NCI-H524 (cell line): ENCODE data around the gene SGSH.
"Not testable (repeated sequence)": the region's sequence is repeated elsewhere in the genome, so short reads cannot be mapped to it uniquely, and the experiment has no call there.

Experiments used
- DNase-seq, 2 experiments: peaks; one replicate each; lab custom pipeline; 2025; lab: John Stamatoyannopoulos, UW

Gene SGSH

GRCh38 chr17:80210348-80211108, 9.6 kb downstream of the SGSH start:
- DNase-seq: no peak

DNA sequence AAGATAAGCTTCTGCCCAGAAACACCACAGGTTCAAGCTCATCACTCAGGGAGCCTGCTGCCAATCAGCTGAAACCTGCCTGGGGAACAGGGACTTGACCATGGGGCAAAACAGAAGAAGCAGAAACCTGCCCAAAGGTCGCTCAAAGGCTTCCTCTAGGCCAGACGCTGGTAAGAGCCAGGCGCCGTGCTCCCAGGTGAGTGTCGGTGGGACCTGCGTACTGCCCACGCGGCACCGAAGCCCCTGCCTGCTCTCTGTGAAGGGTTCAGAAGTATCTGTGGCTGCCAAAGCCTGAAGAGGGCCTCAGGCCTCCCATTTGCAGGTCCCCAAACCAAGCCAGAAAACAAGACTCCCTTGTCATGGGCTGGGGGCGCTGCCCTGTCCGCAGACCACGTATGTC, 10.4 kb downstream of the SGSH start:
- no peak for DNase-seq

- DNase-seq: no peak
These were observed 12.1 kb downstream of the SGSH start for GRCh38 chr17:80208050-80208449.

DNA sequence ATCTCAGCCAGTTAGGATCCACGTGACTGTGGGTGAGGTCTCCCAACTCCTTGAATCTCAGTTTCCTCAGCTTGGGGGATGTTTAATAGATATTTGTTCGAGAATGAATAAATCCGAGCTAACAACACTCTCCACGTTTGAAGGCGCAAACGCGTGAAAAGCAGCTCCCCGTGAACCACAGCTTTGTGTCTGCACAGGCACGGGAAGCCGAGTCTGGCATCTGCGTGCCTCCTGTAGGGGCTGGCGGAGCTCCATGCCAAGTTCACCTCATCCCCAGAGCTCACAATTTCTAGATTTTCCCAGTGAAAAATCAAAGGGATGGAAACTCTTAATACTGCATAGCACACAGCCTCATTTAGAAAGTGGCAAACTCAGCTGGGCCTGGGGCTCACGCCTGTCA, 14.3 kb downstream of the SGSH start:
- no peak for DNase-seq

DNA sequence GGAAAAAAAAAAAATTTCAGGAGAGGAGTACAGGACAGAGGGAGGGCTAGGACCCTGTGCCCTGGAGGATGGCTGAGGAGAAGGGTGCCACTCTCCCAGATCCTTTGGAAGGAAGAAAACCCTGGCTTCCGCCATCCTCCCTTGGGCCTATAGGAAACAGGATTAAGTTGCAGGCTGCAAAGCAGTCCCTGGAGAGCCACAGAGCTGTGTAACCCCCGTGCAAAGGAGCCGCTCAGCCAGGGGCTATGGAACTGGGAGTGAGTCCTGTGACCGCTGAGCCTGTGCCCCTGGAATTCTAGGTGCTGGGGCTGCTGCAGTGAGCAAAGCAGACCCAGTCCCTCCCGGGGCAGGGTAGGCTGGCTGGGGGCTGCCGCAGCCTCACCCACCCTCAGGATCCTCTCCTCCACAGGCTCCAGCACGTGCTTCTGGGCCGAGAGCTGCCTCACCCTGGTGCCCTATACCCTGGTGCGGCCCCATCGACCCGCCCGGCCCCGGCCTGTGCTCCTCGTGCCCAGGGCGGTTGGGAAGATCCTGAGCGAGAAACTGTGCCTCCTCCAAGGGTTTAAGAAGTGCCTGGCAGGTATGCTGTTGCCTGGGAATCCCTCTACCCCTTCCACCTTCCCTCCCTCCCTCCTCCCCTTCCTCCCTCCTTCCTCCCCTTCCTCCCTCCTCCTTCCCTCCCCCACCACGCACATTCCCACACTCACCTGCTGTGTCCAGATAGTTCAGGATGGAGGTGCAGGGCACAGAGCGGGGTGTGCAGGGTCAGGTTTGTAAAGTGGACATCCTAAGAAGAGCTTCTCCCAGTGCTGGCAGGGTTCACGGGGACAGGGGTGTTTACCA, 15.3 kb downstream of the SGSH start:
- peak in 1 of 2 experiments; percentile 12 for DNase-seq

GRCh38 chr17:80203471-80203963, 16.6 kb downstream of the SGSH start:
- no peak for DNase-seq

GRCh38 chr17:80202197-80202596, 17.9 kb downstream of the SGSH start:
- no peak for DNase-seq

DNA sequence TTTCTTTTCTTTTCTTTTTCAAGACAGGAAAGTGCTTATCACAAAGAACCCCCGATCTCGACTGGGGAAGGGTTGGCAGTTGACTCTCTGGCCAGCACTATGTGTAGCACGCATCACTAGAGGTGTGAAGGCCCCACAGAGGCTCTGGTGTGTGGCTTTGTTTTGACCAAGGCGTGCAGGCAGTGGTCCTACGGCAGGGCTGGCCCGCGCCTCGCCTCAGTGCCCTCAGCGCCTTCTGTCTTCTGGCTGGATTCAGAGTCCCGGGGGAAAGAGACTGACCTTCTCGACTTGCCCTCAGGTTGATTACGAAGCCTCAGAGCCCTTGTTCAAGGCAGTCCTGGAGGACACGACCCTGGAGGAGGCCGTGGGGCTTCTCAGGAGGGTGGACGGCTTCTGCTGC, 18.7 kb downstream of the SGSH start:
- no peak for DNase-seq

DNA sequence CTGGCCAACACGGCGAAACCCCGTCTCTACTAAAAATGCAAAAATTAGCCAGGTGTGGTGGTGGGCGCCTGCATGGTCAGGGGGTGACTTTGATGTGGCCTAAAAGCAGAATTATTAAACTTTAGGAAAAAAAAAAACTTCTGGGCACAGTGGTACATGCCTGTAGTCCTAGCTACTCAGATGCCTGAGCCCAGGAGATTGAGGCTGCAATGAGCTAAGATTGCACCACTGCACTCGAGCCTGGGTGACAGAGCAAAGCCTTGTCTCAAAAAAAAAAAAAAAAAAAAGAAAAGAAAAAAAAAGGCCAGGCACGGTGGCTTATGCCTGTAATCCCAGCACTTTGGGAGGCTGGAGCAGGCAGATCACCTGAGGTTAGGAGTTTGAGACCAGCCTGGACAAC, 20.8 kb downstream of the SGSH start:
- not testable (repeated sequence) for DNase-seq

DNA sequence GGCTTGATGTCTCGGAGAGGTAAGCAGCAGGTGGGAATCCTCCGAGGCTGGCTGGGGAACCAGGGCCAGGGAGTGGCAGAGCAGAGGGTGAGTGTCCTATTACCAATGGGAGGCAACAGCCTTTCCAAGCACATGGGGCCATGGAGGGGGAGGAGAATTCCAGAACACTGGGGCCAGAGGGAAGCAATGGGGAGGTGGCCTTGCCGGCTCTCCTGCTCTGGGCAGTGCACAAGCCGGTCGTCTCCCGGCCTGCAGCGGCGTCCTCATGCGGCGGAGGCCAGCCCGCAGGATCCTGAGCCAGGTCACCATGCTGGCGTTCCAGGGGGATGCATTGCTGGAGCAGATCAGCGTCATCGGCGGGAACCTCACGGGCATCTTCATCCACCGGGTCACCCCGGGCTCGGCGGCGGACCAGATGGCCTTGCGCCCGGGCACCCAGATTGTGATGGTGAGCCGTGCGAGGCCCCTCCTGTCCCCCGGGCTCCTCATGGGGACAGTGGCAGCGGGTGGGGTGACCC, 21.9 kb downstream of the SGSH start:
- DNase-seq: peak in 1 of 2 experiments; percentile 35

DNA sequence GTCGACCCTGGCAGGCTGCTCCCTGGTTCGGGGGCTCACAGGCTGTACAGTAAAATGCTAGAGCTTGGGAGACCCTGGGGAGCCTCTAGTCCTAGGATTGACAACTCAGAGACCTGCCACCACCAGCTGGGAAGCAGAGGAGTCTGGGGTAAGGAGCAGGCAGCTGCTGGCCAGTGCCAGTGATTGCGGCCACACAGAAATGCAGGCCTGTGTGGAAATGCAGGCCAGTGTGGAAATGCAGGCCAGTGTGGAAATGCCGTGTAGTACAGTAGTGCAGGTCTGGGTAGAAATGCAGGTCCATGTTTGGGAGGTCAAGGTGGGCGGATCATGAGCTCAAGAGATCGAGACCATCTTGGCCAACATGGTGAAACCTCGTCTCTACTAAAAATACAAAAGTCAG, 23.5 kb downstream of the SGSH start:
- no peak for DNase-seq

- peak in 1 of 2 experiments; percentile 25 for DNase-seq
These were observed 24.2 kb downstream of the SGSH start for GRCh38 chr17:80195671-80196529.

DNA sequence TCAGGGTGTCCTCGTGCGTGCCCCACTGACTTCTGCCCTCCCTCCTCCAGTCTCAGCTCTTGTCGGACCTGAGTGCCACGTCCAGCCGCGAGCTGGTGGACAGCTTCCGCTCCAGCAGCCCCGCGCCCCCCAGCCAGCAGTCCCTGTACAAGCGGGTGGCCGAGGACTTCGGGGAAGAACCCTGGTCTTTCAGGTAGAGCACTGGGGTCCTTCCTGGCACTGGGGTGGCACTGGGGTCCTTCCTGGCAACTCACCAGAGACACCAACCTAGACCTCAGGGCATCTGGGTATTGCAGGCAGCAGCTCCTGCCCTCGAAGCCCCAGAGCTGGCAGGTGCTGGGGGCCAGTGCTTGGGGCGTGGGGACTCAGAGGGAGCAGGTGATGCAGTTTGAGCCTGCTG, 25.0 kb downstream of the SGSH start:
- no peak for DNase-seq

DNA sequence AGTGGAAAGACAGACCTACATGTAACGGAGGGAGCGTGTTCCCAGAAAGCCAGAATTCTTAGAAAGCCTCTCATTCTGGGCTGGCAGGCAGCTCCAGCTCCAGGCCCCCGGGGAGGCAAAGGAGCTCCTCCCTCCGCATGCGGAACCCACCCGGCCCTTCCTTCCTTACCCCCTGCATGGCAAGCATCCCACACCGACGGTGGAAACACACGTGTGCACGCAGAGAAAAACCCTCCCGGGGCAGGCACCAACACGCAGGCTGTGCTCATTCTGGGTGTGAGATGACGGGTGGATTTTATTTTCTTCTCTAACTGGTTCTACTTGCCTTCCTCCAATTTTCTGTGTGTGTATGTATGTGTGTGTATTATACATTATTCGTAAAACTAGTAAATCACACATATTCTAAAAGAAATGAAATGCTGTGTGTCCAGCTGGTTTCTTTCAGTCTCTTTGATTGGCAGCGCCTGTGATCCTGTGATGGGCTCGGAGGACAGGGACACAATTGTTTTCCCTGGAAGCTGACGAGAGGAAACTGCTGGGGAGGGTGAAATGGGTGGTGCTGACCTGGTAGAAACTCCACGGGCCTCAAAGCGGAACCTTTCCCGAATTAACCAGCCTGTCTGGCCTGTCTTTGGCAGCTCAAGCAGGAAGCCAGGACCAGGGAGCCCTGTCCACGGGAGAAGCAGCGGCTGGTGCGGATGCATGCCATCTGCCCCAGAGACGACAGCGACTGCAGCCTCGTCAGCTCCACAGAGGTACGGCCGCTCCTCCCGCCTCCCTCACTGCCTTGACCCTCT, 28.1 kb downstream of the SGSH start:
- peak in 1 of 2 experiments; percentile 18 for DNase-seq

DNA sequence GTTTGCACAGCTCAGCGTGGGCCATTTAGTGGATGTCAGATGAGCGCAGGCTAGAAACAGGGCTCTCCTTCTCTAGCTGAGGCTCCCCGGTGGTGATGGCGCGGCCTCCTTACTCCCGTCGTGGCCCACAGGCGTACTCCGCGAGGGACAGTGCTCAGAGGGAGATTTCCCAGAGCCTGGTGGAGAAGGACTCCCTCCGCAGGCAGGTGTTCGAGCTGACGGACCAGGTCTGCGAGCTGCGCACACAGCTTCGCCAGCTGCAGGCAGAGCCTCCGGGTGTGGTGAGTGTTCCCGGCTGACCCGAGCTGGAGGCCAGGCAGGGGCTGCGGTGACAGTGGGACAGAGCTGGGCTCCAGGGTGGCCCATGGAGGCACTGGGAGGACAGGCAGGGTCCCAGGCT, 28.9 kb downstream of the SGSH start:
- no peak for DNase-seq

DNA sequence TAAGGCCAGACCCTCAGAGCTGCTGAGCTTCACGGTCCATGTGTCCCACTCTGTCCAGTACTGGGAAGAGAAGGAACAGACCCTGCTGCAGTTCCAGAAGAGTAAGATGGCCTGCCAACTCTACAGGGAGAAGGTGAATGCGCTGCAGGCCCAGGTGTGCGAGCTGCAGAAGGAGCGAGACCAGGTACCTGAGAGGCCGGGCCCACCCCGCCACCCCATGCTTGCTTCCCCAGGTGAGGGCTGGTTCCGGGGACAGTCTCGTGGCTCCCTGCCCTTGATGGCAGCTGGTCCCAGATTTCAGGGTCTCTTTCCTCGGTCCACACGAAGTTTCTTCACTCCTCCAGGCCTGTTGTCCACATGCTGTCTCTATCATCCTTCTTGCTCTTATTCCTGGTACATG, 29.4 kb downstream of the SGSH start:
- no peak for DNase-seq

GRCh38 chr17:80189611-80190010, 30.5 kb downstream of the SGSH start:
- no peak for DNase-seq

GRCh38 chr17:80187515-80187941, 32.6 kb downstream of the SGSH start:
- DNase-seq: no peak

DNA sequence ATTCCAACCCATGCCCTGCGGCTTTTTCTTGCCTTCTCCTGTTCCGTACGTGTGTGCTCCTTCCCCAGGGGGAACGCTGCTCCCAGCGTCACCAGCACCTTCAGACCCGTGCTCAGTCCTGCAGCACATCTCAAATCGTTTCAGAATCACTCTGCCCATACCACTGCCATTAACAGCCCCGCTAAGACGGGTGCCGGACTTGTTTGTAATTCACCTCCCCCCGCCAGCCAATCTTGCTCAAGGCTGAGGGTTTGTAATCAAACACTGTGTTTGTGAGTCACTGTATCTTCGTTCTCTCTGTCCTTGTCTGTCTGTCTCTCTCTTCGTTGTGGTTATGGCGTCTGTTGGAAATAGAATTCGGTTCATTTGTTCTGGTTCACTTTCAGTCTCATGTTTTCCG, 33.0 kb downstream of the SGSH start:
- DNase-seq: no peak

DNA sequence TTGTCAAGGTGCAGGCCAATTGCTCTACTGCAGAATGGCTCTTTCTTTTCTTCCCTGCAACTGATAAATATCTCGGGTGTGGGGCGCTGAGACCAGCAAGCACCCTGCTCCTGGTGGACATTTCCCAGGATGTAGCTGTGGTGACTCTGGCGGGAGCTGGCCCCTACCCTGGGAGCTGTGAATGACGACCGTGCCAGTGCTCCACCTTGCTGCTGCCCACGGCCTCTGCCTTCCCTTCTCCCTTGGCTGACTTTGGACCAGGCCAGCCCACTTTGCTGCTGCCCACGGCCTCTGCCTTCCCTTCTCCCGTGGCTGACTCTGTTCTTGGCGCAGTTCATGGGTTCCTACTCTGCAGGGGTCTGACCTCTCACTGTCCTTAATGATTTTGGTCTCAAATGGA, 34.2 kb downstream of the SGSH start:
- no peak for DNase-seq

GRCh38 chr17:80184423-80184714, 35.8 kb downstream of the SGSH start:
- no peak for DNase-seq
